Measurements from ENCODE around the gene CHST1.

GRCh38 chr11:45617871-45618601 is 47.4 kb downstream of the CHST1 start:
- TF ChIP-seq CTCF (IDR thresholded peaks at IDR 0.05) = no peak
- no peak for TF ChIP-seq POLR2A (IDR thresholded peaks at IDR 0.05; ENCODE audit: low read depth)

Data from esophagus muscularis mucosa (tissue), 3 donors.